ENCODE data around the gene PHB1. TPM values are rescaled to one million over a fixed set of nuclear protein-coding genes. Genes with fewer than 3 reads are reported as not detected.
A peak's percentile ranks its signal among the peaks of the same experiment; 100 is the strongest.

PHB1 gene
- total RNA-seq, 1 donor from 2014 or later, result 184 TPM

GRCh38 chr17:49437696-49438435 lies 23.2 kb upstream of the PHB1 start:
- intact Hi-C loops (cut with micrococcal nuclease), result no loop called here
- H3K4me3 Mint-ChIP-seq, result no peak overlapping the region
- peaks cover 21% of the 10 kb centered on the region for H3K27me3 Mint-ChIP-seq
- no peaks in the 10 kb centered on the region for H3K36me3 Mint-ChIP-seq (ENCODE audit: low read depth)
- POLR2A ChIA-PET, result no interaction called here
- CTCF ChIA-PET, result interaction anchor here (1.2 to 1.5 kb wide), 2 partner anchors 29 to 119 kb away, joined by 3 to 7 read pairs; no protein-coding TSS in a partner anchor
- ATAC-seq (ENCODE audit: low read depth), result no peak
- H3K27ac Mint-ChIP-seq, result no peak overlapping the region
- no peak for DNase-seq
- peaks cover 10% of the 10 kb centered on the region for H3K4me1 Mint-ChIP-seq
- TF ChIP-seq CTCF (IDR thresholded peaks at IDR 0.05), result no peak
- H3K9me3 Mint-ChIP-seq, result no peaks in the 10 kb centered on the region

GRCh38 chr17:49436174-49436573 lies 21.5 kb upstream of the PHB1 start:
- no peak overlapping the region for H3K27ac Mint-ChIP-seq
- POLR2A ChIA-PET, result no interaction called here

GRCh38 chr17:49435671-49436029 lies 21.0 kb upstream of the PHB1 start:
- ATAC-seq (ENCODE audit: low read depth) (no peak), DNase-seq (no peak)
- Mint-ChIP-seq H3K27ac (no peak overlapping the region), H3K36me3 (ENCODE audit: low read depth) (no peaks in the 10 kb centered on the region), H3K4me3 (no peak overlapping the region), H3K27me3 (peaks cover 13% of the 10 kb centered on the region), H3K4me1 (peaks cover 10% of the 10 kb centered on the region), H3K9me3 (no peaks in the 10 kb centered on the region)
- CTCF ChIA-PET, result interaction anchor here (0.6 to 2.7 kb wide), 5 partner anchors 10 to 121 kb away, joined by 3 to 22 read pairs (median 3); no protein-coding TSS in a partner anchor
- no peak for TF ChIP-seq CTCF (IDR thresholded peaks at IDR 0.05)
- intact Hi-C loops (cut with micrococcal nuclease), result loop anchor here (1.0 kb wide), 1 partner anchor 121 kb away; no protein-coding TSS in a partner anchor
- POLR2A ChIA-PET, result no interaction called here

More at GRCh38 chr17:49436174-49436573, 21.5 kb upstream of the PHB1 start:
- no peak for DNase-seq
- ATAC-seq (ENCODE audit: low read depth), result no peak
- no peak overlapping the region for H3K4me3 Mint-ChIP-seq
- H3K36me3 Mint-ChIP-seq (ENCODE audit: low read depth), result no peaks in the 10 kb centered on the region
- CTCF ChIA-PET, result interaction anchor here (1.1 to 2.7 kb wide), 3 partner anchors 11 to 121 kb away, joined by 3 to 22 read pairs (median 6); no protein-coding TSS in a partner anchor
- H3K9me3 Mint-ChIP-seq, result no peaks in the 10 kb centered on the region
- H3K4me1 Mint-ChIP-seq, result peaks cover 10% of the 10 kb centered on the region
- no peak for TF ChIP-seq CTCF (IDR thresholded peaks at IDR 0.05)
- intact Hi-C loops (cut with micrococcal nuclease), result no loop called here
- peaks cover 16% of the 10 kb centered on the region for H3K27me3 Mint-ChIP-seq

GRCh38 chr17:49434821-49435670 lies 20.4 kb upstream of the PHB1 start:
- DNase-seq (no peak), ATAC-seq (ENCODE audit: low read depth) (peak; percentile 37)
- intact Hi-C loops (cut with micrococcal nuclease), result loop anchor here (1.0 kb wide), 1 partner anchor 121 kb away; no protein-coding TSS in a partner anchor
- ChIA-PET CTCF (interaction anchor here (0.6 to 2.7 kb wide), 6 partner anchors 10 to 123 kb away, joined by 3 to 22 read pairs (median 3); no protein-coding TSS in a partner anchor), POLR2A (no interaction called here)
- Mint-ChIP-seq H3K4me1 (peaks cover 10% of the 10 kb centered on the region), H3K36me3 (ENCODE audit: low read depth) (no peaks in the 10 kb centered on the region), H3K27ac (no peak overlapping the region), H3K27me3 (peaks cover 7% of the 10 kb centered on the region), H3K4me3 (no peak overlapping the region), H3K9me3 (no peaks in the 10 kb centered on the region)
- no peak for TF ChIP-seq CTCF (IDR thresholded peaks at IDR 0.05)

All from activated B cell treated with CpG ODN at 0.5 μM for 24 hours (primary cell).